Heart left ventricle (tissue), 16 donors: ENCODE measurements around the gene PTPRCAP. TPM values are rescaled to one million over a fixed set of nuclear protein-coding genes. Genes with fewer than 3 reads are reported as not detected.
A peak's percentile ranks its signal among the peaks of the same experiment; 100 is the strongest.

Experiments
- ATAC-seq, 4 donors: fragments of 200-7000 bp; cut with Tn5 transposase; one replicate each; pipeline ENCODE4 v1.9.1; 2020 to 2022; ENCODE audit warnings: moderate library complexity in 4 of 4, mild to moderate bottlenecking in 3 of 4, moderate number of reproducible peaks in 1 of 4
- DNase-seq, 5 donors: peaks; one replicate each; pipeline ENCODE4 v3.0.0-alpha.2; 2020
- H3K27ac ChIP-seq, 12 donors: fragments of 200-600 bp; sonication (generic) in 4 of 12; one replicate each; pipeline versions ENCODE4 v1.5.0 to v1.8.0; 2016 to 2022; ENCODE audit warnings: mild to moderate bottlenecking in 2 of 12
- H3K27me3 ChIP-seq, 9 donors: fragments of 200-600 bp; sonication (generic) in 2 of 9; one replicate each; pipeline versions ENCODE4 v1.5.1 to v1.8.0; 2016 to 2022; ENCODE audit warnings: mild to moderate bottlenecking in 3 of 9
- H3K36me3 ChIP-seq, 9 donors: fragments of 200-600 bp; sonication (generic) in 2 of 9; one replicate each; pipeline versions ENCODE4 v1.5.0 to v1.8.0; 2018 to 2022; ENCODE audit warnings: mild to moderate bottlenecking in 2 of 9
- H3K4me1 ChIP-seq, 12 donors: fragments of 200-600 bp; sonication (generic) in 4 of 12; one replicate each; pipeline versions ENCODE4 v1.5.0 to v1.8.0; 2016 to 2022; ENCODE audit warnings: mild to moderate bottlenecking in 3 of 12
- H3K4me3 ChIP-seq, 12 donors: fragments of 200-600 bp; sonication (generic) in 4 of 12; one replicate each; pipeline versions ENCODE4 v1.5.0 to v1.8.0; 2017 to 2022; ENCODE audit warnings: mild to moderate bottlenecking in 9 of 12, moderate library complexity in 4 of 12
- H3K9me3 ChIP-seq, 12 donors: fragments of 200-600 bp; sonication (generic) in 4 of 12; one replicate each; pipeline versions ENCODE4 v1.5.0 to v1.8.0; 2016 to 2022; ENCODE audit warnings: mild to moderate bottlenecking in 1 of 12
- POLR2A ChIP-seq, 2 donors: fragments of 450-650 bp; IDR thresholded peaks; one replicate each; pipeline ENCODE4 v1.6.1; 2017; ENCODE audit warnings: antibody characterized with exemption in 2 of 2, mild to moderate bottlenecking in 2 of 2, moderate library complexity in 2 of 2
- WGBS, 4 donors: extraction: QIAGEN DNeasy Blood & Tissue Kit in 2 of 4; methylation state at CpG; one replicate each; pipeline versions ENCODE4 v1.1.5 to v1.1.7; 2013 to 2018; 5-methylcytosine and 5-hydroxymethylcytosine counted together
- intact Hi-C, 10 donors: fragments of 100-400 bp; cut with DNase I; formaldehyde crosslinking; loops; one replicate each; pipeline versions ENCODE4 v1.11.1 to v1.14.2; 2022
- polyA plus RNA-seq, 2 donors: library from polyadenylated mRNA; stranded (reverse); fragments of 200-250 nt; gene quantifications; one replicate each; pipeline ENCODE4 v1.2.3, GENCODE V29; 2013
- total RNA-seq, 9 donors: library from RNA; depleted of rRNA in 2 of 9; stranded (reverse); fragments of >200 nt in 2 of 9; fragmentation: NEBNext Ultra II Directional in 3 of 9; extraction: Animal tissue kit (Norgen Biotek cat#: 25700) in 3 of 9; gene quantifications; one replicate each; pipeline versions ENCODE4 v1.1.0 to v1.2.4, GENCODE V29; 2016 to 2023
- TF ChIP-seq, protein P1 (sequence below), 12 donors: fragments of 200-600 bp; sonication (generic) in 4 of 12; IDR thresholded peaks; one replicate each; pipeline versions ENCODE4 v1.5.0 to v1.8.0; 2018 to 2022; ENCODE audit warnings: antibody characterized with exemption in 12 of 12, mild to moderate bottlenecking in 5 of 12
- donor health status: ischemic (EF 13 %, LVEDD 7.1; RV severe dilation, severe dysfunction).
- donor health status: healthy with polysubstance abuse.
- donor health status: DM: no; HTN: yes; CAD: no.
- donor health status: DM: no; HTN: no; CAD: no.
- donor health status: ischemic (EF 25% LVEDD 6.9; RV normal size, moderate dysfunction).
- donor health status: ischemic (EF 25% LVEDD 5.7; RV mildly dilated, moderate dysfunction).
- donor health status: healthy.
- donor health status: DM: yes; HTN: yes; CAD: no.
- donor health status: ischemic (EF 35%, LVEDD 5.7; RV mildly dilated, moderate dysfunction).
- donor health status: nonischemic (EF 11% LVEDD 7.7; RV severe dilation, severe dysfunction).
- donor health status: DM: yes; HTN: yes; CAD: no.
- donor health status: PGD.
- donor health status: ischemic (EF 29% LVEDD 5.4; RV normal size, mild dysfunction).
- donor health status: nonischemic (EF 23%, LVEDD 6.1; RV moderate dilation, normal function).

The PTPRCAP gene
- total and polyA plus RNA-seq, 11 donors, result 0.50 to 11.0 (median 1.3) TPM

DNA sequence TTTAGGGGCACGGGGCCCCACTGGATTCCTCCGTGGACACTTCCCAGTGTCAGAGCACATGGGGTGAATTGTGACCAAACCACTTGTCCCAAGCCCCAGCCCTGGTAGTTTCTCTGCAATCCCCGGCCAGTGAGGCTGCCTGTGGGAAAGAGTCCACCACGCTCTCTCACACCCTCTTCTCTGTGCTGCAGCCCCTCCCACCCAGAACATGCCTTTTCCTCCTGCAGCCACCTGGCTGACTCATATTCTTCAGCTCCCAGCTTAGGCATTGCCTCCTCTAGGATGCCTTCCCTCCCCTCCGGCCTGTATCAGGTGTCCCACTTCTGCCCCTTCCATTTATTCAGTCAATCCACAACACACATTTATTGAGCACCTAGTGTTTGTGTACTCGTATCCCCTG lies 14.6 kb downstream of the PTPRCAP start:
- DNase-seq, result no peak
- no peak for ATAC-seq
- Histone ChIP-seq H3K27ac (no peak overlapping the region), H3K27me3 (no peaks in the 10 kb centered on the region), H3K9me3 (no peaks in the 10 kb centered on the region), H3K4me3 (no peak overlapping the region), H3K4me1 (peaks cover 0 to 43% (median 25%) of the 10 kb centered on the region in 12 donors), H3K36me3 (no peaks in the 10 kb centered on the region)
- intact Hi-C loops, result loop anchor here in 1 of 10 donors (5.0 kb wide), 1 partner anchor 79 kb away; no protein-coding TSS in a partner anchor
- 71 to 78% (median 75%) methylated on average over 6 of the region's 6 CpGs for WGBS, 4 donors
- TF ChIP-seq POLR2A (IDR thresholded peaks at IDR 0.05), result no peak
- TF ChIP-seq, protein P1, sequence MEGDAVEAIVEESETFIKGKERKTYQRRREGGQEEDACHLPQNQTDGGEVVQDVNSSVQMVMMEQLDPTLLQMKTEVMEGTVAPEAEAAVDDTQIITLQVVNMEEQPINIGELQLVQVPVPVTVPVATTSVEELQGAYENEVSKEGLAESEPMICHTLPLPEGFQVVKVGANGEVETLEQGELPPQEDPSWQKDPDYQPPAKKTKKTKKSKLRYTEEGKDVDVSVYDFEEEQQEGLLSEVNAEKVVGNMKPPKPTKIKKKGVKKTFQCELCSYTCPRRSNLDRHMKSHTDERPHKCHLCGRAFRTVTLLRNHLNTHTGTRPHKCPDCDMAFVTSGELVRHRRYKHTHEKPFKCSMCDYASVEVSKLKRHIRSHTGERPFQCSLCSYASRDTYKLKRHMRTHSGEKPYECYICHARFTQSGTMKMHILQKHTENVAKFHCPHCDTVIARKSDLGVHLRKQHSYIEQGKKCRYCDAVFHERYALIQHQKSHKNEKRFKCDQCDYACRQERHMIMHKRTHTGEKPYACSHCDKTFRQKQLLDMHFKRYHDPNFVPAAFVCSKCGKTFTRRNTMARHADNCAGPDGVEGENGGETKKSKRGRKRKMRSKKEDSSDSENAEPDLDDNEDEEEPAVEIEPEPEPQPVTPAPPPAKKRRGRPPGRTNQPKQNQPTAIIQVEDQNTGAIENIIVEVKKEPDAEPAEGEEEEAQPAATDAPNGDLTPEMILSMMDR (IDR thresholded peaks at IDR 0.05), result no peak

DNA sequence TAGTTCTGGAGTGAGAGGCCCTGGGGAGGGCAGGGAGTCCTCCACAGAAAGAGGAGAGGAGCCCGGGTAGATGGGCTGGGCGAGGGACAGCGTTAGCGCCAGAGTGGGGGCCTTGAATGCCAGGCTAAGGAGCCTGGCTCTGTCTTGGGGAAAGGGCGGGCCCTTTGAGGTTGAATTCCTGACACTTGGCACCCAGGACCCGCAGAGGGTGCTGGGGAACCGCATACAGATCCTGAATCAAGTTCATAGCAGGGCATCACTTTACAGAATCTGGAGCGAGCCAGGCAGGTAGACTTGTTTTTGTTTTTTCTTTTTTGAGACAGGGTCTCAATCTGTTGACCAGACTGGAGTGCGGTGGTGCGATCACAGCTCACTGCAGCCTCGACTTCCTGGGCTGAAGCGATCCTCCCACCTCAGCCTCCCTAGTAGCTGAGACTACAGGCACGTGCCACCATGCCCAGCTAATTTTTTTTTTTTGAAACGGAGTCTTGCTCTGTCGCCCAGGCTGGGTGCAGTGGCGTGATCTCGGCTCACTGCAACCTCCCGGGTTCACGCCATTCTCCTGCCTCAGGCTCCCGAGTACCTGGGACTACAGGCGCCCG lies 16.0 kb downstream of the PTPRCAP start:
- WGBS, 4 donors, result 75 to 78% (median 77%) methylated on average over 22 of the region's 22 CpGs
- no peaks in the 10 kb centered on the region for H3K27me3 ChIP-seq
- peaks cover 3 to 49% (median 32%) of the 10 kb centered on the region in 12 donors for H3K4me1 ChIP-seq
- no peaks in the 10 kb centered on the region for H3K9me3 ChIP-seq
- H3K27ac ChIP-seq, result peak overlapping the region in 9 of 12 donors; percentile 46 to 96 (median 92)
- DNase-seq, result no peak
- peak overlapping the region in 9 of 12 donors; percentile 43 to 89 (median 67) for H3K4me3 ChIP-seq
- no peak for ATAC-seq
- intact Hi-C loops, result loop anchor here in 3 of 10 donors (2.0 to 5.0 kb wide), 3 partner anchors 19 to 87 kb away; partner anchors contain the start of gene CDK2AP2 (in 1 of the 3)
- TF ChIP-seq, protein P1 (IDR thresholded peaks at IDR 0.05), result no peak
- no peak for TF ChIP-seq POLR2A (IDR thresholded peaks at IDR 0.05)
- no peaks in the 10 kb centered on the region for H3K36me3 ChIP-seq

DNA sequence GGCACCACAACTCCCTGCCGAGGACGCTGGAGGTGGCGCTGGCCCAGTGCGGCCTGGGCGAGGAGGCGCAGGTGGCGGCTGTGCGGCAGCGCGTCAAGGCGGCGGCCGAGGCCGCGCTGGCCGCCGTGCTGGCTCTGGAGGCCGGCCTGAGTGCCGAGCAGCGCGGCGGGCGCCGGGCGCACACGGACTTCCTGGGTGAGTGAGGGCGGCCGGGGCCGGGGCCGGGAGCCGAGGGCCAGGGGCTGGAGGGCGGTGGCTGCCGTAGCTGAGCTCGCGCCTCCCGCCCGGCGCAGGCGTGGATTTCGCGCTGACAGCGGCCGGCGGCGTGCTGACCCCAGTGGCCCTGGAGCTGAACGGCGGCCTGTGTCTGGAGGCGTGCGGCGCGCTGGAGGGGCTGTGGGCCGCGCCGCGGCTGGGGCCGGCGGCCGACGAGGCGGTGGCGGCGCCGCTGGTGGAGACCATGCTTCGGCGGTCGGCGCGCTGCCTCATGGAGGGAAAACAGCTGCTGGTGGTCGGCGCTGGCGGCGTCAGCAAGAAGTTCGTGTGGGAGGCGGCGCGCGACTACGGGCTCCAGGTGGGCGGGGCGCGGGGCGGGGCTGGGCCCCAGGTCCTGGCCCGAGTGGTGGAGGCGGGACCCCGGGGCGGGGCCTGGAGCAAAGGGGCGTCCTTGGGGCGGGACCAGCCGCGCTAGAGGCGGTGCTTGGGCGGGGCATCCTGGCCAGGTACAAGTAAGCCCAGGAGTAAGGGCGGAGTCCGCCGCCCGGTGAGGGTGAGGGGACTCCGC lies 16.6 kb downstream of the PTPRCAP start:
- peaks cover 0 to 1% (median 0%) of the 10 kb centered on the region in 9 donors for H3K27me3 ChIP-seq
- no peaks in the 10 kb centered on the region for H3K36me3 ChIP-seq
- ATAC-seq (peak; percentile 91 to 93 (median 92)), DNase-seq (peak; percentile 96 to 99 (median 97))
- peak in 1 of 2 donors; percentile 81 for TF ChIP-seq POLR2A (IDR thresholded peaks at IDR 0.05)
- TF ChIP-seq, protein P1 (IDR thresholded peaks at IDR 0.05), result no peak
- peak overlapping the region; percentile 32 to 89 (median 64) for H3K4me3 ChIP-seq
- H3K27ac ChIP-seq, result peak overlapping the region; percentile 79 to 97 (median 92)
- H3K4me1 ChIP-seq, result peaks cover 3 to 56% (median 37%) of the 10 kb centered on the region in 12 donors
- H3K9me3 ChIP-seq, result no peaks in the 10 kb centered on the region
- 0 to 1% (median 1%) methylated on average over 40 to 97 of the region's 97 CpGs for WGBS, 4 donors
- intact Hi-C loops, result loop anchor here in 3 of 10 donors (2.0 to 5.0 kb wide), 3 partner anchors 18 to 88 kb away; partner anchors contain the start of gene CDK2AP2 (in 1 of the 3)
